ENCODE data around the gene ZNF385C. TPM values are rescaled to one million over a fixed set of nuclear protein-coding genes. Genes with fewer than 3 reads are reported as not detected.

The ZNF385C gene
- total RNA-seq, 1 donor: not detected

- no peak overlapping the region for H3K4me3 ChIP-seq (ENCODE audit: low read depth, low read length)
- TF ChIP-seq, protein P1, sequence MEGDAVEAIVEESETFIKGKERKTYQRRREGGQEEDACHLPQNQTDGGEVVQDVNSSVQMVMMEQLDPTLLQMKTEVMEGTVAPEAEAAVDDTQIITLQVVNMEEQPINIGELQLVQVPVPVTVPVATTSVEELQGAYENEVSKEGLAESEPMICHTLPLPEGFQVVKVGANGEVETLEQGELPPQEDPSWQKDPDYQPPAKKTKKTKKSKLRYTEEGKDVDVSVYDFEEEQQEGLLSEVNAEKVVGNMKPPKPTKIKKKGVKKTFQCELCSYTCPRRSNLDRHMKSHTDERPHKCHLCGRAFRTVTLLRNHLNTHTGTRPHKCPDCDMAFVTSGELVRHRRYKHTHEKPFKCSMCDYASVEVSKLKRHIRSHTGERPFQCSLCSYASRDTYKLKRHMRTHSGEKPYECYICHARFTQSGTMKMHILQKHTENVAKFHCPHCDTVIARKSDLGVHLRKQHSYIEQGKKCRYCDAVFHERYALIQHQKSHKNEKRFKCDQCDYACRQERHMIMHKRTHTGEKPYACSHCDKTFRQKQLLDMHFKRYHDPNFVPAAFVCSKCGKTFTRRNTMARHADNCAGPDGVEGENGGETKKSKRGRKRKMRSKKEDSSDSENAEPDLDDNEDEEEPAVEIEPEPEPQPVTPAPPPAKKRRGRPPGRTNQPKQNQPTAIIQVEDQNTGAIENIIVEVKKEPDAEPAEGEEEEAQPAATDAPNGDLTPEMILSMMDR (IDR thresholded peaks at IDR 0.05; ENCODE audit: insufficient read depth, low read depth, low read length): no peak
- no peak for DNase-seq (ENCODE audit: low read depth)
Measured at GRCh38 chr17:42061646-42062487, 36.4 kb downstream of the ZNF385C start.

- no peak for DNase-seq (ENCODE audit: low read depth)
- H3K4me3 ChIP-seq (ENCODE audit: low read depth, low read length): no peak overlapping the region
- TF ChIP-seq, protein P1 (IDR thresholded peaks at IDR 0.05; ENCODE audit: insufficient read depth, low read depth, low read length): no peak
Measured at GRCh38 chr17:42060231-42060630, 38.0 kb downstream of the ZNF385C start.

GRCh38 chr17:42059815-42060214, 38.5 kb downstream of the ZNF385C start:
- DNase-seq (ENCODE audit: low read depth): no peak
- TF ChIP-seq, protein P1 (IDR thresholded peaks at IDR 0.05; ENCODE audit: insufficient read depth, low read depth, low read length): no peak
- H3K4me3 ChIP-seq (ENCODE audit: low read depth, low read length): no peak overlapping the region

GRCh38 chr17:42058063-42058462, 40.2 kb downstream of the ZNF385C start:
- DNase-seq (ENCODE audit: low read depth): no peak
- TF ChIP-seq, protein P1 (IDR thresholded peaks at IDR 0.05; ENCODE audit: insufficient read depth, low read depth, low read length): no peak
- no peak overlapping the region for H3K4me3 ChIP-seq (ENCODE audit: low read depth, low read length)

DNA sequence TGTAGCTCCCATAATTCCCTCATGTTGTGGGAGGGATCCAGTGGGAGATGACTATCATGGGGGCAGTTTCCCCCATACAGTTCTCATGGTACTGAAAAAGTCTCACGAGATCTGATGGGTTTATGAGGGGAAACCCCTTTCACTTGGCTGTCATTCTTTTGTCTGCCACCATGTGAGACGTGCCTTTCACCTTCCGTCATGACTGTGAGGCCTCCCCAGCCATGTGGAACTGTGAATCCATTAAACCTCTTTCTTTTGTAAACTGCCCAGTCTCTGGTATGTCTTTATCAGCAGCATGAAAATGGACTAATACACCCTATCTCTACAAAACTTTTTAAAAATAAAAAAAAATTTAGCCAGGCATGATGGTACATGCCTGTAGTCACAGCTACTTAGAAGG, 41.6 kb downstream of the ZNF385C start:
- TF ChIP-seq, protein P1 (IDR thresholded peaks at IDR 0.05; ENCODE audit: insufficient read depth, low read depth, low read length): no peak
- DNase-seq (ENCODE audit: low read depth): no peak
- H3K4me3 ChIP-seq (ENCODE audit: low read depth, low read length): no peak overlapping the region

DNA sequence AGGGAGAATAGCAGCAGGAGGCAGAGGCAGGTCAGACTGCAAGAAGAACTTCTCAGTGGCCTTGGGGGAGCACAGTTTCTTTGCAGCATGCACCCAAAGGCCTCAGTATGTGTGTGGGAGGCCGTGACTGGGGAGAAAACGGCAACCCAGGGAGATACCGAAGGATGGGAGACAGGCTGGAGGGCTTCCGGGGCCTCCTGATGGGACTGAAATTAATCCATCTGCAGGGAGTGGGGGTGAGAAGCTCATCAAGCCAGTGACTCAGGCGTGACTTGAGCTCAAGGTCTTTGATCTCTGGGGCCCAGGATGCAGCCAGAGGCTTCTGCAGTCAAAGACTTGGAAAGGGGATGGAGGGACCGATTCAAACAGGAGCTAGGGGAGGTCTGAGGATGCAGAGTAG, 42.8 kb downstream of the ZNF385C start:
- DNase-seq (ENCODE audit: low read depth): no peak
- TF ChIP-seq, protein P1 (IDR thresholded peaks at IDR 0.05; ENCODE audit: insufficient read depth, low read depth, low read length): no peak
- H3K4me3 ChIP-seq (ENCODE audit: low read depth, low read length): no peak overlapping the region

Data from fibroblast of villous mesenchyme (primary cell).